HG03045 (cell line): ENCODE results near the gene PLA2G1B.

Experiments used
- ATAC-seq: cut with Tn5 transposase; IDR thresholded peaks from one replicate; pipeline ENCODE4 v1.9.1; 2021; ENCODE audit warnings: mild to moderate bottlenecking, moderate library complexity; ENCODE audit not compliant: unreplicated experiment

PLA2G1B gene

GRCh38 chr12:120327593-120327992, at the start of gene PLA2G1B:
Gene PLA2G1B (minus strand): TSS chr12:120327779. CDS start chr12:120327753, 26 bp downstream.
- ATAC-seq, result no peak

DNA sequence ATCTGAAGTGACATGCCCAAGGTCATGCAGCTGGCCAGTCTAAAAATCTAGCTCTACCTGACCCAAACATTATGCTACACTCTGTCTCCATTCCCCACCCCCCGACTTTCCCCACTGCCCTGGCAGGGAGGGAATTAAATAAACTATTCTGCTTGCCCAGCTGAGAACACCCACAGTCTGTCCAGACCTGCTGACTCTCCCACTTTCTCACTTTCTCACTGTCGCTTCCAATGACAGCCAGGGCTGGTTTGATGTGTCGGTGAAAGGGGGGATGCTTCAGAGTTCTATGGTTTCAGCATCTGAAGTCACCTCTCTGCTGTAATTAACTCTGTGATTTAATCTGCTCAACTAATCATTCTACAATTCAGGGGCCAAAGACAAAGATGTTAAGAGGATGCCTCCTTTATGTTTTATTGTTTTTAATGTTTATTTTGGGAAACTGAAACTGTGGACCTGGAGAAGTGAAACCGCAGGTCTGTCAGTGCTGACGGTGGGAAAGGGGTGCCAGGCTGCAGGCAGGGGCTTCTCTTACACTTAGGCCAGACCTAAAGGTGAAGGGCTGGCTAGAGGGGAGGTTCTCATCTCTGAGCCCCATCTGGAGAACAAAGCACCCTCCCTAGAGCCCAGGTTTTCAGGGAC, 49.5 kb upstream of the PLA2G1B start:
- ATAC-seq, result no peak

GRCh38 chr12:120376416-120376815, 48.8 kb upstream of the PLA2G1B start:
- ATAC-seq, result no peak

DNA sequence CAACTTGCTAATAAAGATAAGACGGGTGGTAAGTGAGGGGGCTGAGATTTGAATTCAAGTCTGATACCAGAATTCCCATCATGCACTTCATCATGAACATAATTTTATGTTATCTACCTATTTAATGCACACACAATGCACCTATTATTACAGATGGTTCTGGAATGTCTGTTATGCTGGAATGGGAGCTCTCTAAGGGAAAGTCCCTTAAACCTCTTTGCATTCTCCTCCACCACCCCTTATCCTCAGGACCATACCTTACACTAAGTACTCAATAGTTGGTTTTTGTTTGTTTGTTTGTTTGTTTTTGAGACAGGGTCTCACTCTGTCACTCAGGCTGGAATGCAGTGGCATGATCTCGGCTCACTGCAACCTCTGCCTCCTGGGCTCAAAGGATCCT, 48.4 kb upstream of the PLA2G1B start:
- no peak for ATAC-seq

DNA sequence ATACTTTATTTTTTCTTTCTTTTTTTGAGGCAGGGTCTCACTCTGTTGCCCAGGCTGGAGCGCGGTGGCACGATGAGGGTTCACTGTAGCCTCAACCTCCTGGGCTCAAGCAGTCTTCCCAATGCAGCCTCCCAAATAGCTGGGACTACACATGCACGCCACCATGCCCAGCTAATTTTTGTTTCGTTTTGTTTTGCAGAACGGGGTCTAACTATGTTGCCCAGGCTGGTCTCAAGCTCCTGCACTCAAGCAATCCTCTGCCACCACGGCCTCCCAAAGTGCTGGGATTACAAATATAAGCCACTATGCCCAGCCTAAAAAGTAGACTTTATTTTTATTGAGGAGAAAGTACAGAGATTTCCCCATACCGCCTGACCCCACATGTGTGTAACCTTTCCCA, 46.1 kb upstream of the PLA2G1B start:
- no peak for ATAC-seq

DNA sequence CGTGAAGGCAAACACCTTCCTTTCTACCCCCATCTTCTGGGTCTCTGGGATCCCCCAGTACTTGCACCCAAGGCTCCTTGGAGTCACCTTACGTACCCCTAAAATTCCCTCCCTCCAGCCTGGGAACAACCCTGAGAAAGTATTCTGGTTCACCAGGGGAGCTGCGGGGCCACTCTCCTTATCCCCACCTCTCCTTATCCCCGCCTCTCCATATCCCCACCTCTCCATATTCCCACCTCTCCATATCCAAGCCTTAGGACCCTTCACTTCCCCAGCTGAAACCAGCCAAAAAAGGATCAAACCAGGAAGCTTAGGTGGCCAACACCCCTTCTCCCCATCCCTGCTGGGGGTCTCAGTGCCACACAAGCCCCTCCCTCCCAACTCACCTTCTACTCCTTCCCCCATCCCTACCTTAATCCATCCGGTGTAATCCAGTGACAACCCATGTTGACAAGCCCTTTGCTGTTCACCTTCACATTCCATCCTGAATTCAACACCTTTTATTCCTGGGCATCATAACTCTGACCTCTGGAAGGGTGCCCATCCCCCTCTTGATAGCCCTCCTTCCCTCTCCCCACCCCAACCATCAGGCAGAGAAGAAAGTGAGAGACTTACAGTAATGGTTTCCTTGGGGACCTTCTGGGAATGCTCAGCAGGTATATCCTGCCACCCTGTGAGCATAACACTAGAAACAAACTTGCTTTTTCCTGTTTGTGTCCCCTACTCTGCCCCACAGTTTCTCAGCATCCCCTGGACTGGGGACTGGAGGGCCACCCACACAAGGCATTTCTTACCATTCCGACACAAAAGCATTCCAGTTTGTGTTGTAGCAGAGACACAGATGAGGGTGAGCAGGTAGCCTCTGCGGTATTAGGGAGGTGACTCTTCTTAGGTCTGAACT, 43.0 kb upstream of the PLA2G1B start:
- ATAC-seq, result no peak

DNA sequence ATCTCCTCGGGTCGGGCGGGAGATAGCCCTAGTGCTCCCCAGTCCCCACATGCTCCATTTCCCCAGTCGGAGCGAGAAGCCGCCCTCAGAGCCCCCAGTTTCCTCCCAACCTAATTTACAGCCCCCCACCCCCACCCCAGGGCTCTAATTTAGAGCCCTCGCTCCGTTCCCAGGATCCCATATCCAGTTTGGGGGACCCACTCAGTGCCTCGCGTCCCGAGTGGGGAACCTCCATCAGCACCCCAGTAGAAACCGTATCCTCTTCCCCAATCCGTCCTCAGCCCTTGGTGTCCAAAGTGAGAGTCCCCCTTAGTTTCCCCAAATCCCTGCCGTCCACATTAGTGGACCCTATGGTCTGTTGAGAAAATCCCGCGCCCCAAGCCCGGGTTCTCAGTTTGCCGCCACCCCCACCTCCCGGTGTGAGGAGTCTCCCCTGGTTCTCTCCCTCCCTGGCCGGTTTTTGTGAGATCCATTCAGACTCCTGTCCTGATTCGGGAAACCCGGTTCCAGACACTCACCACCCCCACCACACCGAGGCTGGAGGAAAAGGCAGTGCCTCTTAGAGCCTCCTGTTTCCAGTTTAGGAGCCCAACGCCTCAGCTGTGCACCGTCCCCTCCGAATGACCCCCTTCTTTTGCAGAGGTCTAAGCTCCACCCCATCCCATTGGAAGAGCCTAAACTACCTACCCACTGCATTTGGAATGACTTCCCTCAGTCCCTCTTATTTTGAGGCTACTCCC, 42.2 kb upstream of the PLA2G1B start:
- ATAC-seq, result no peak

DNA sequence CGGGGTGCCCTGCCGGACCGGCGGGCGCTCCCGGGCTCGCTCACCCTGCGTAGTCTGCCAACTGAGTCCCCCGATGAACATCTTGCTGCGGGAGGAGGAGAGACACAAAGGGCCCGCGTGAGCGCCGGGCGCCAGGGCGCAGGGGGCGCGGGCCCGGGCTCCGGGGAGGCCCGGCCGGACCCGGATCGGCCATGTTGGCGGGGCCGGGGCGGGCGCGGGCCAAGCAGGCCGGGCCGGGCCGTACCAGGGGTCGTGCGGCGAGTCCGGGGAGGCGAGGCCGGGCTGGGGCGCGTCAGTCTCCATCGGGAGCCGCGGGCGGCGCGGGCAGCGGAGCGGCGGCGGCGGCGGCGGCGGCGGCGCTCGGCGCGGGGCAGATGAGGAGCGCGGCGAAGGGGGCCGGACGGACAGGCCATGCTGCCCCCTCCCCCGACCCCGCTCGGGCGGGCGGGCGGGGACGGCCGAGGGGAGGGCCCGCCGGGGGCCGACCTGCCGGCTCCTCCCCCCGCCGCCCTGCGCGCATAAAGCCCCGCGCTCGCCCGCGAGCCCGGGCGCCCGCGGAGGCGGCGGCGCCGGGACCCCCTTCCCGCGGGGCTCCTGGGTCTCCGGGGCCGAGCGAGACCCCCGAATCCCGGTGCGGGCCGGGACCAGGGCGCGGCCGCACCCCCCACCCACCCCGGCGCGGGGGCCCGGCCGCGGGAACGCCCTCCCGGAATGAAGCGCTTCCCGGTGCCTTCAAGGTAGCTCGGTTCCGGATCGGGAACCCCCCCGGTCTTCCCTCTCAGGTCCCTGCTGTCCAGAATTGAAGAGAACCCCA, 41.4 kb upstream of the PLA2G1B start, which contains the start of gene MSI1:
Gene MSI1 (minus strand): TSS at position 376 of the 814 bp plus-strand sequence. CDS start 73 bp downstream, at position 303.
- no peak for ATAC-seq

DNA sequence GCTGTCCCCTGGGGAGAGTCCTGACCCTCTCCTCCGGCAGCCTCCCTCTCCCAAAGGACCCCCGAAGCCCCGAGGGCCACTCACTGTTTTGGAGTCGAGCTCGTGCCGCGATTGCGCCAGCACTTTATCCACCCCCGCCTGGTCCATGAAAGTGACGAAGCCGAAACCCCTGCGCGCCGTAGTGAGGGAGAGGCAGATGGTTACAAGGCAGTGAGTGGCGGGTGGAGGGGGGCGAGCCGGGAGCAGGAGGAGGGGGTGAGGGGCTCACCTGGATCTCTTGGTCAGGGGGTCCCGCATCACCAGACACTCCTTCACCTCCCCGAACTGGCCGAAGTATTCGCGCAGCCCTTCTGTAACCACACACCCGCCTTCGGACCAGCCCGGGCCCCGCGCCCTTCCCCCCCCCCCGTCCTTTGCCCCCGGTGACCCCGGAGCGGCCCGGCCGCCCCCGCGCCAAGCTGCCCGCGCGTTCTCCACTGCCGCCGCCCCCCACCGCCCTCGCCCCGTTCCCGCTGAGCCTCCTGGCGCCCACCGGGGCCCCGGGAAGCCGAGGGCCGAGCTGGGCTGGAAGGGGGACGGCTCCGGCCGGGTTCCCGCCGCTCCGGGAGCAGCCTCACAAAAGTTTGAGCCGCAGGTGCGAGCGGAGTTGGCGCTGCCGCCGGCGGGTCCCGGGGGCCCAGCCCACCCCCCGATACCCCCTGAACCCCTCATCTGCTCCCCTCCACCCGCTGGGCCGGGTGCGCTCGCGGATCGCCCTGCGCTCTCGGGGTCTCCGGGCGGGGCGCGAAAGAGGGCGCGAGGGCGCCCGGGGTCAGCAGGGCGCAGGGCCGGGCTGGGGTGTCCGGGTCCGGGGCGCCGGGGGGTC, 40.6 kb upstream of the PLA2G1B start:
- no peak for ATAC-seq

GRCh38 chr12:120367233-120367923, 39.8 kb upstream of the PLA2G1B start:
- no peak for ATAC-seq

- ATAC-seq, result no peak
These were observed 39.3 kb upstream of the PLA2G1B start for GRCh38 chr12:120366845-120367232.

GRCh38 chr12:120366341-120366705, 38.7 kb upstream of the PLA2G1B start:
- ATAC-seq, result no peak

GRCh38 chr12:120365675-120366340, 38.2 kb upstream of the PLA2G1B start:
- no peak for ATAC-seq

GRCh38 chr12:120364487-120364886, 36.9 kb upstream of the PLA2G1B start:
- ATAC-seq, result no peak

GRCh38 chr12:120363274-120363855, 35.8 kb upstream of the PLA2G1B start:
- no peak for ATAC-seq

- no peak for ATAC-seq
These were observed 35.1 kb upstream of the PLA2G1B start for GRCh38 chr12:120362516-120363273.

- no peak for ATAC-seq
These were observed 34.1 kb upstream of the PLA2G1B start for GRCh38 chr12:120361506-120362208.
